HG02840 (cell line): ENCODE results near the gene PIK3R5.

ENCODE experiments used
- ATAC-seq: cut with Tn5 transposase; IDR thresholded peaks from one replicate; pipeline ENCODE4 v1.9.1; 2021; ENCODE audit warnings: mild to moderate bottlenecking, moderate library complexity, moderate number of reproducible peaks; ENCODE audit not compliant: unreplicated experiment, low FRiP score

PIK3R5 gene

GRCh38 chr17:8954339-8954738 is 11.2 kb downstream of the PIK3R5 start:
- ATAC-seq = no peak

DNA sequence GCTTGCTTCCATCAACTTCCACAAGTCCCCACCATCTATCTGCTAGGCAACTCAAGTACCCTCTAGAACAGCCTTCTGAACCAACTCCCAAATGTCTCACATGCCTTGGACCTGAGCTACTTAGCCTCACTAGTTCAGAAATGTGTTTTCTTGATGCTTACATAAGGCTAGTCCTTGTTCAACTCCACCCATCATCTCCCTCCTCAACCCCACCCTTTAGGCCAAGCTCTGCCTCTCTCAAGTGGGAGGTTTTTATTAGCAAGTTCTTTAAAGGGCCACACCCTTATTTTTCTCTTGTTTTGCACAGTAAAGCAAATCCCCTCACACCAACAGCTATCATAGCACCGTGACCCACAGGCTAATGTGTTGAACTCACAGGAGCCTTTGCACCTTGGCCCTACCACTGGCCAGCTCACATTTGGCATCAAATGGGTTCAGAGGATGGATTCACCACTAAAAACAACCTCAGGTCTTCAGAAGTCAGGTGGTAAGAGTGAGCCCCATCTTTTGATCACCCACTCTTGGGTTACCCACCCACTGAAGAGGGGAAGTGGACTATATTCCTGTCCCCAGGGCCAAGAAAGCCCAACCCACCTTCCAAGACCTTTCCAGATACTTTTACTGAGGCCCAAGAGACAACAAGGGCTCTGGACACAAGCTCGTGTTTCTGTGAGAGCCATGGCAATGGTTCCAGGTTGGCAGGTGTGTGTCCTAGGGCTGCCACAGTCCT is 12.2 kb downstream of the PIK3R5 start:
- no peak for ATAC-seq

DNA sequence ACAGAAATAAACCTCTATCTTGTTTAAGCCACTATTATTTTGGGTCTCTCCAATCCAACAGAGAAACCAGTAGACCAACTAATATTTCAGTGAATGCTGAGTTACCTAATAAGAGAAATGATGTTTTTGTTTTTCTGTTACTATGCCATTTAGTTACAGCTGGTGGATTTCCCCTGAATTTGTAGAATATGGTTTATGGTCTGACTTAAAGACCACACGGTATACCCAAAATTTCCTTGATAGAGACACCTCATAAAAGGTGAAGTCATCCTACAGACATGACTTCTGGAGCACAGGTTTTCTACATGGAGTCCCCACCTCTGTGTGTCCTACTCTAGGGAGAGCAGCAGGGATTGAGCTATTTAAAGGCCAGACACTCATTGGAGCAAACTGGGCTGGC is 13.3 kb downstream of the PIK3R5 start:
- no peak for ATAC-seq

DNA sequence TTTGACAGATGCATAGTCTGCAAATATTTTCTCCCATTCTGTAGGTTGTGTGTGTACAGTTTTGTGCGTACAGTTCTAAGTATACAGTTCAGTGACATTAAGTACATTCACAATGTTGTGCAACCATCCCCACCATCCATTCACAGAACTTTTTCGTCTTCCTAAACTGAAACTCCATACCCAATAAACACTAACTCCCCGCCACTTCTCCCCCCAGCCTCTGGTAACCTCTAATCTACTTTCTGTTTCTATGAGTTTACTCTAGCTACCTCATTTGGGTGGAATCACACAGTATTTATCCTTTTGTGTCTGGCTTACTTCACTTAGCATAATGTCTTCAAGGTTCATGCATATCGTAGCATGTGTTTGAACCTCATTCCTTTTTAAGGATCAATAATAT is 14.3 kb downstream of the PIK3R5 start:
- no peak for ATAC-seq

- ATAC-seq = no peak
Measured at GRCh38 chr17:8949061-8949661, 16.3 kb downstream of the PIK3R5 start.

GRCh38 chr17:8948462-8948861 is 17.0 kb downstream of the PIK3R5 start:
- no peak for ATAC-seq

DNA sequence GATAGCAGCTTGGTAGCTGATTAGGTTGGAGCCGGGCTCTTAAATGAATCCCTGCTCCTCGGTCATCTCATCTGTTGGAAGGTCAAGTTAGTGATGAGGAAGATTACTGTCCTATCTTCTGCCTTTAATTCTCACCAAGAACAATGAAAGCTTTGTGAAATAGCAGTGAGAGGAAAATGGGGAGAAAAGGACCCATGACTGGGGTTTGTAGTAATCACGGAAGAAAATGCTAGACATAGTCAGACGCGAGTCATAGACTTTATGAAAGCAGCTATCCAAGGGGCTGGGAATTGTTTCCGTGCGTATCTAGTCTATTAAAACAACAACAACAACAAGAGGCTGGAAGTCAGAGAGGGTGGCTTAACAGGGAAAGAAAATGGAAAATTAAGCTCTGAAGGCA is 18.3 kb downstream of the PIK3R5 start:
- no peak for ATAC-seq

DNA sequence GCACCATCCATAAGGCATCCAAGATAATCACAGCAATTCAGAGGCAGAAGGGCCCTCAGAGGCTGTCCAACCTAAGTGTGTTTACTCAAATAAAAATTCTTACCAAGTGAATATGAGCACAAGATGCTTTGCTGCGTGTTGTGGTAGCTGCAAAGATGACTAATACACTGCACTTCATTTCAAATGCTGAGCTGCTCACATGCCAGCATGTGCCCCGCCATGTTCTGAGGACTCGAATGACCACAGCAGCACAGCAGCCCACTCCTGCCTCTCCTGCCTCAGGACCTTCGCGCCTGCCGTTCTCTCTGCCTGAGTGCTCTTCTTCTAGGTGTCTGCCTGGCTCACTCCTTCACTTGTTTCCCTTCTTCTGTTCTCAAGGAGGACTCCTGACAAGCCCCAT is 19.0 kb downstream of the PIK3R5 start:
- no peak for ATAC-seq

- ATAC-seq = no peak
Measured at GRCh38 chr17:8946071-8946470, 19.4 kb downstream of the PIK3R5 start.

GRCh38 chr17:8944748-8945147 is 20.8 kb downstream of the PIK3R5 start:
- no peak for ATAC-seq

GRCh38 chr17:8944083-8944482 is 21.4 kb downstream of the PIK3R5 start:
- no peak for ATAC-seq

DNA sequence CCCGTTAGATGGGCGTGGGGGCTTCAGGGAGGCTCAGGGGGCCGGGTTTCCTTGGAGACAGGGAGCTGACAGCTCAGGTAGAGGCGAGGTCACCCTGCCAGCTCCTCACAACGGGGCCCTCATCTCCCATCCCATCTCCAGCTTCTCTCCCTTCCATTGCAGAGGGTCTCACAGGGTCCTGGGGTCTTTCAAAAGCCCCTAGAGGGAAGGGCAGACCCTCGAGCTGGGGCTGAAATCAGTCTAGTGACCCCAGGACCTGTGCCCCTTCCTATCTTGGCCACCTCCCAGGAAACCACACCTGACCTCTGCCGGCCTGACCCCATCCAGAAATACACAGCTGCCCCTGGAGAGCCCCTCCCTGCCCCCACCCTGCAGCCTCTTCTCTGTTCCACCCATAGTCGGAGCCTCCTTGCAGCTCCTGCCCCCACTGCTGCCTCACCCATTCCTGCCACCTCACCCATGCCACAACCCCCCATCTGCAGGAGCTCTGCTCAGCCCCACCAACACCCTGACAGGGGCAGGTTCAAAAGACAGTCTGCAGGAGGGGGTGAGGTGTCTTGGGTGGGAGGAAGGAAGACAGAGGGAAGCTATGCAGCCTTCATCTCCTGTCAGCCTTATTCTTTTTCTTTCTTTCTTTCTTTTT is 23.4 kb downstream of the PIK3R5 start:
- ATAC-seq = no peak

- peak; percentile 54 for ATAC-seq
Measured at GRCh38 chr17:8941520-8941919, 24.0 kb downstream of the PIK3R5 start.

- peak; percentile 22 for ATAC-seq
Measured at GRCh38 chr17:8940866-8941471, 24.5 kb downstream of the PIK3R5 start.

DNA sequence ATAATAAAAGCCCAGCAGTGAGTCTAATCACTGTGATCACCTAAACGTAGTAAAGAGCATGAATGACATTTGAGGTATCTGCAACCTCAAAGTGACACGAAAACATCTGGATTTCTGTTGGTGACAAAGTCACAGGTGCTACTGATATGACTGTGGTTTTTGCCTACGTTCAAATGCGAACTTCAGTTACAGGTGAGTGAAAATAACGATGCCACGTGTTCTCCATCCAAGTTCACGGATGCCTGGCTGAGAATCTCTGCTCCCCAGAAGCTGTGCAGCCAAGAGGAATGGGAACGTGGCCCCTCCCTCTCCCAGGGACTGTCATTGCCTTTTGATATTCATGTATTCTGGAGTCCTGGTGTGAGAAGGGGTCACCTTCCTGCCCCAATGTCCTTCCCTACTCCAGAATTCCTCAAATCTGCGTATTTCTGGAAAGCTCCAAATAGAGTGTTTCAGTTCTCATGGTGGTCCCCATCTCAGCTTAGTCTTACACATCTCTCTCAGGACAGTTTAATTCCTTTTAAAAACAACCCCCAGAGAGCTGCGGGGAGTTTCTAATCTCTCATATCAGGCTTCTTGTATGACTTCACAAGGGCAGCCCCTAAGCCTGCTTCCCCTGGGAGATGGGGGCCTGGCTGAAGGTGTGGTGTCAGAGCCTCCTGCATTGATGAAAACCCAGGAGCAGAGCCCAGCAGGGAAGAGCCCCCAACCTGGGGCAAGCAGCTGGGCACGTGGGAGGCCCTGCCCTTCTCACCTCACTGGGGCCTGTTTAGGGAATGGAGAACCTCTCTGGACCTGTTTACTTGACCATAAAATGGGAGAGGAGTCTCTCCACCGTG is 25.8 kb downstream of the PIK3R5 start:
- ATAC-seq = no peak

DNA sequence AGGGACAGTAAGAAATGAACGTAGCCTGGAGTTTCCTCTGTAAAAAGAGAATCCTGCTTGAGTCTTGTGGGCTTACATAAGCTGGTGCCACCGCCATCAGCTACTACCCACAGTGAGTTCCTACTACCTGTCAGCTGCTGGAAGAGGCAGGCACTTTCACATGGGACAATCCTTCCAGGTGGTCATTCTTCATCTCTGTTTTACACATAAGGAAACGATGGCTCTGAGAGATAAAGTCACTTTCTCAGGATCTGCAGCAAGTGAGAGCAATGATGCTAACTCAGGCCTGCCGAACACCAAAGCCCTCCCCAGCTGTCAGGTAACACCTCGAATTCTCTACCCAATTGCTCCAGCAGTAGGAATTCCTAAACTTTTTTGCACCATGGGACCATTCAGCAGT is 26.6 kb downstream of the PIK3R5 start:
- ATAC-seq = no peak

DNA sequence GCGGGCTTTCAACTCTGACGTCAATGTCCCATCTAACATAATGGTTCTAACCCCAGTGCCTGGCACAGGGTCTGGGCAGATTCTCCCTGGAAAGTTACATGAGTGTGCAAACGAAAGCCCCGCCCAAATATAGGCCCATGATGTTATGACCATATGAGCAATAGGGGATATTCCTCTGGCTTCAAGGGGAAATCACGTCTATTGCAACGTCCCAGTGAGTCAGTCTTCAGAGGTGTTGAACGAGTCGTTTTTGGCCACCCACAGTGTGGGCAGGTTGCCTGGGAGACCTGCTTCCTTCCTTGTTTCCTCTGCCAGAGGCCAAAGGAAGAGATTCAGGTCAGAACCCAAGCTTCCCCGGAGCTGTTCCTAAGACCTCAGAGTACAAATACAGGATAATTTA is 30.3 kb downstream of the PIK3R5 start:
- ATAC-seq = peak; percentile 49

GRCh38 chr17:8934346-8934745 is 31.2 kb downstream of the PIK3R5 start:
- ATAC-seq = no peak

DNA sequence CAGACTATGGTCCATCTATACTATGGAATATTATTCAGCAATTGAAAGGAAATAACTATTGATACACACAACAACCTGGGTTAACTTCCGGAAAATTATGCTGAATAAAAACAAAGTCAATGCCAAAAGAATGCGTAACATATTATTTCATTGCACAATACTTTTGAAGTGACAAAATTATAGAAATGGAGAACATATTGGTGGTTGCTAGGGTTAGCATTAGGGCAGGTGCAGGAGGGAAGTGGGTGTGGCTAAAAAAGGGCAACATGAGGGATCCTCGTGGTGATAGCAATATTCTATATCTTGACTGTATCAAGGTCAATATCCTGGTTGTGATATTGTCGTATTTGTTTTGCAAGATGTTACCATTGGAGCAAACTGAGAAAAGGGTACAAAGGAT is 34.9 kb downstream of the PIK3R5 start:
- no peak for ATAC-seq

DNA sequence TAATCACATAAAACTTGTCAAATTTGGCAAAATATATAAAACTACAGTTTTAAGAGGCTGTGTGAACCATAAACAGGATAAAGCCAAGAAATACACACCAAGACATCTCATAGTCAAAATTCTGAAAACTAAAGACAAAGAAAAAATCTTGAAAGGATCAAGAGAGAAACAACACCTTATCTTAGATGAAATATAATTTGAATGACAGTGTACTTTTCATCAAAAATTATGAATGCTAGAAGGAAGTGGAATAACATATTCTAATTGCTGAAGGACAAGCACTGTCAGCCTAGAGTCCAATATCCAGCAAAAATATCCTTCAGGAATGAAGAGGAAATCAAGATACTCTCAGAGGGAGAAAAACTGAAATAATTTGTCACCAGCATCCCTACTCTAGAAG is 37.2 kb downstream of the PIK3R5 start:
- ATAC-seq = no peak

DNA sequence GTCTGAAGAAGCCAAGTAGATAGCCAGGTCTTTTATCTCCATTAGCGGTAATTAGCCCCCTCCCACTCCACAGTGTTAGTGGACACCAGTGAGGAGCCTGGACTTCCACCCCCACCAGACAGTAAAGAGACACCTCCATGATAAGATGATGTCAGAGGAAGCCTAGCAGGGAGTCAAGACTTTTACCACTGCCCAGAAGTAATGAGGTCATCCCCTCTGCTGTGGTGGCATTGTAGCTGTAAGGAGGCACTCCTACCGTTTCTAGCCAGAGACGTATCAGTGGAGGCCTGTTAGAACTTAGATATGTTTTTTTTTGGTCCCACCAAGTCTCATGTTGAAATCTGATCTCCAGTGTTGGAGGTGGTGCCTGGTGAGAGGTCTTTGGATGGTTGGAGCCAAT is 38.1 kb downstream of the PIK3R5 start:
- no peak for ATAC-seq
